ENCODE measurements around the gene PPP4R2.
A peak's percentile ranks its signal among the peaks of the same experiment; 100 is the strongest.

PPP4R2 gene

DNA sequence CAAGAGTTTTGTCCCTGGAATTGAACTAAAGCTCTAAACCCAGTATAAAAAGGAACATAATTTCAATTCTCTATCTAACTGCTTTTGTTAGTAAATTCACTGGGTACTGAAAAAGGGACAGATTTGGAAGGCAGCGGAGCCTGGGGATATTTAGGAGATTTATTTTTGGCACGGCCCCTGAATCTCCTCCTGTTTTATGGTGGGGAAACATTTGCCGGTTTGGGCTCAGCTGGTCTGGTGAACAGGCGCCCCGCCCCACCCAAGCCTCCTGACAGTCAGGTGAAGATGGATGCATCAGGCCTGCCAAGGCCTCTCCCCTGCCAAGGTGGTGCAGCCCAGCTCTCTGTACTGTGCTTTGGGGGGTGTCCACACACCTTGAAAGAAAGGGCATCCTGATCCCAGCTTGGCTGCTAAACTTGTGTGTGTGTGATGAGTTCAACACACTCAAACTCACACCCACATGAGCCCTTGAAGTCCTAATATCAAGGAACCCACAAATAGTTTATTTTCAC lies 111.1 kb downstream of the PPP4R2 start:
- no peak for FAIRE-seq
- TF ChIP-seq, protein P1, sequence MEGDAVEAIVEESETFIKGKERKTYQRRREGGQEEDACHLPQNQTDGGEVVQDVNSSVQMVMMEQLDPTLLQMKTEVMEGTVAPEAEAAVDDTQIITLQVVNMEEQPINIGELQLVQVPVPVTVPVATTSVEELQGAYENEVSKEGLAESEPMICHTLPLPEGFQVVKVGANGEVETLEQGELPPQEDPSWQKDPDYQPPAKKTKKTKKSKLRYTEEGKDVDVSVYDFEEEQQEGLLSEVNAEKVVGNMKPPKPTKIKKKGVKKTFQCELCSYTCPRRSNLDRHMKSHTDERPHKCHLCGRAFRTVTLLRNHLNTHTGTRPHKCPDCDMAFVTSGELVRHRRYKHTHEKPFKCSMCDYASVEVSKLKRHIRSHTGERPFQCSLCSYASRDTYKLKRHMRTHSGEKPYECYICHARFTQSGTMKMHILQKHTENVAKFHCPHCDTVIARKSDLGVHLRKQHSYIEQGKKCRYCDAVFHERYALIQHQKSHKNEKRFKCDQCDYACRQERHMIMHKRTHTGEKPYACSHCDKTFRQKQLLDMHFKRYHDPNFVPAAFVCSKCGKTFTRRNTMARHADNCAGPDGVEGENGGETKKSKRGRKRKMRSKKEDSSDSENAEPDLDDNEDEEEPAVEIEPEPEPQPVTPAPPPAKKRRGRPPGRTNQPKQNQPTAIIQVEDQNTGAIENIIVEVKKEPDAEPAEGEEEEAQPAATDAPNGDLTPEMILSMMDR (IDR thresholded peaks at IDR 0.05; ENCODE audit: insufficient read depth, missing control alignments) = no peak

DNA sequence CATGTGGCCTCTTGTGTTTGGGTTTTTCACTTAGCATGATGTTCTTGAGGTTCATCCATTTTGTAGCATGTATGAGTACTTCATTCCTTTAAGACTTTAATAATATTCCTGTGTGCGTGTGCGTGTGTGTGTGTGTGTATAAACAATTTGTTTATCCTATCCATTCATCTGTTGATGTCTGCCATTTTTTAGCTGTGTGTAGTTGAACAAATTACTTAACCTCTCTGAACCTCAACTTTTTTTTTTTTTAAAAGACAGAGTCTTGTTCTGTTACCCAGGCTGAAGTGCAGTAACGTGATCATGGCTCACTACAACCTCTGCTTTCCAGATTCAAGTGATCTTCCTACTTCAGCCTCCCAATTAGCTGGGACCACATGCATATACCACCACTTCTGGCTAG lies 112.1 kb downstream of the PPP4R2 start:
- DNase-seq (ENCODE audit: insufficient read length, low spot score) = no peak
- FAIRE-seq = no peak
- TF ChIP-seq, protein P1 (IDR thresholded peaks at IDR 0.05; ENCODE audit: insufficient read depth, missing control alignments) = no peak

More for the DNA sequence above, 111.1 kb downstream of the PPP4R2 start:
- DNase-seq (ENCODE audit: insufficient read length, low spot score) = no peak

DNA sequence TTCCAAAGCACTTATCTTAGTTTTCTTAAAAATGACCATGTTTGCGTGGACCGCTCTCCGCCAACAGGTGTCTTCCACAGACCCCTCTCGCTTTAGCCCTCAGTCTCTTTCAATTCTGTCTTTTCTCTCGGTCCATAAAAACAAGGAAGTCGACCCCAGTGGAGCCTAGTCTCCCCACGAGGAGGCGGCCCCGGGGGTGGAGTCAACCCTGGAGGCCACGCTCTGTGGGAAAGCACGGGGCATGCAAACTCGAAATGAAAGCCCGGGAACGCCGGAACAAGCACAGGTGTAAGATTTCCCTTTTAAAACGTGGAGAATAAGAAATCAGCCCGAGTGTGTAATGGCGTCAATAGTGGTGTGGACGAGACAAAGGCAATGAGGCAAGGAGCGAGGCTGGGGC lies 113.9 kb downstream of the PPP4R2 start:
- peak; percentile 98 for FAIRE-seq
- DNase-seq (ENCODE audit: insufficient read length, low spot score) = no peak
- TF ChIP-seq, protein P1 (IDR thresholded peaks at IDR 0.05; ENCODE audit: insufficient read depth, missing control alignments) = no peak

DNA sequence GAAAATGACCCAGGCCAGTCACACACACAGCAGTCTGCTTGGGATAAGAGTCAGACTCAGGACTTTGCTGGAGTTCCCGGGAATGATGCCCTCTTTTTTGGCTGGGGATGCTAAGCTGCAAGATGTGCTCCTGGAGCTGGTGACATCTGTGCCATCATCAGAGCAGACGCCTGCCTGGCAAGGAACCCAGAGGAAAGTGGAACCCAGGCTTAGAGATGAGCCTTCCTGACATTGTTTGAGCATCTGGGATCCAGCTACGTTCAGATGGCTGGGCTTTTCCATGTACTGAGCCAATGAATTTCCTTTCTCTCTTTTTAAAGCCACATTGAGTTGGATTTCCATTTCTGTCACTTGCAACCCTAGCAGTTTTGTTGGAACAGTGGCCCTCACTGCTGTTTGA lies 118.1 kb downstream of the PPP4R2 start:
- no peak for DNase-seq (ENCODE audit: insufficient read length, low spot score)
- TF ChIP-seq, protein P1 (IDR thresholded peaks at IDR 0.05; ENCODE audit: insufficient read depth, missing control alignments) = no peak
- FAIRE-seq = no peak

DNA sequence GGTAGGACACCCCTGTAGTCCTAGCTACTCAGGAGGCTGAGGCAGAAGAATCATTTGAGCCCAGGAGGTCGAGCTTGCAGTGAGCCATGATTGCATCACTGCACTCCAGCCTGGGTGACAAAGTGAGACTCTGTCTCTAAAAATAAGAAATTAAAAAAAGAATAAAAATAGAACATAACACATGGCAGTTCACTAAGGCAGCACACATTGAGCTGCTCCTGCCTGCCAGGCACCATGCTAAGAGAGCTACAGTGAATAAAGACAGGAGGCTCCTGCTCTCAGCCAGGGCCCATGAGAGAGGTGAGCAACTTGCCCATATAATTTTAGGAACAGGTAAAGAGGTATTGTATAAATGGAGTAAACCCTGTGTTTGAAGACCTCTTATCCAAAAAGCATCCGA lies 119.2 kb downstream of the PPP4R2 start:
- no peak for FAIRE-seq
- TF ChIP-seq, protein P1 (IDR thresholded peaks at IDR 0.05; ENCODE audit: insufficient read depth, missing control alignments) = no peak
- DNase-seq (ENCODE audit: insufficient read length, low spot score) = no peak
